Keratinocyte (primary cell): Measurements from ENCODE around the gene PADI4. TPM values are rescaled to one million over a fixed set of nuclear protein-coding genes. Genes with fewer than 3 reads are reported as not detected.

Experiments
- DNase-seq: peaks from one replicate; pipeline ENCODE4 v3.0.0-alpha.2; 2011; ENCODE audit warnings: low read depth, missing footprints, low spot score
- FAIRE-seq: peaks from 2 replicates; lab custom pipeline; 2011; peaks lifted over from hg19 to GRCh38; lab: Jason Lieb, UNC
- H2AFZ ChIP-seq: 2 replicates; pipeline ENCODE4 v1.6.0; 2012; ENCODE audit warnings: low read length, control low read depth, inconsistent platforms; ENCODE audit not compliant: control insufficient read depth
- H3K27ac ChIP-seq: 2 replicates; pipeline ENCODE4 v1.5.1; 2011; ENCODE audit warnings: low read length; ENCODE audit not compliant: control insufficient read depth, insufficient read depth
- H3K27me3 ChIP-seq: 3 replicates; pipeline ENCODE4 v1.6.0; 2011; ENCODE audit warnings: low read length; ENCODE audit not compliant: control insufficient read depth, insufficient read depth; ENCODE audit errors: extremely low read depth
- H3K36me3 ChIP-seq, 2 experiments: 2 replicates in 1 of 2; 3 replicates in 1 of 2; pipeline ENCODE4 v1.5.1; 2011; ENCODE audit warnings: low read length in 2 of 2, mild to moderate bottlenecking in 1 of 2; ENCODE audit not compliant: control insufficient read depth in 2 of 2, insufficient read depth in 2 of 2; ENCODE audit errors: extremely low read depth in 1 of 2
- H3K4me1 ChIP-seq: 3 replicates; pipeline ENCODE4 v1.5.1; 2011; ENCODE audit warnings: low read length; ENCODE audit not compliant: control insufficient read depth, insufficient read depth; ENCODE audit errors: extremely low read depth
- H3K4me2 ChIP-seq: 3 replicates; pipeline ENCODE4 v1.6.0; 2011; ENCODE audit warnings: low read depth, low read length; ENCODE audit not compliant: control insufficient read depth, insufficient read depth; ENCODE audit errors: extremely low read depth
- H3K4me3 ChIP-seq, 3 experiments: fragments of 200-600 bp in 1 of 3; sonication (generic) in 1 of 3; 2 replicates in 2 of 3; 3 replicates in 1 of 3; pipeline ENCODE4 v1.5.1; 2011 to 2016; ENCODE audit warnings: low read length in 3 of 3, mild to moderate bottlenecking in 3 of 3, control low read depth in 2 of 3, inconsistent platforms in 1 of 3, low read depth in 1 of 3, mixed read lengths in 1 of 3, mixed run types in 1 of 3, moderate library complexity in 1 of 3; ENCODE audit not compliant: control insufficient read depth in 2 of 3, insufficient read depth in 2 of 3; ENCODE audit errors: extremely low read depth in 1 of 3
- H3K79me2 ChIP-seq: 2 replicates; pipeline ENCODE4 v1.6.0; 2012; ENCODE audit warnings: low read length; ENCODE audit not compliant: control insufficient read depth, insufficient read depth
- H3K9ac ChIP-seq: 3 replicates; pipeline ENCODE4 v1.6.0; 2011; ENCODE audit warnings: low read length; ENCODE audit not compliant: control insufficient read depth, insufficient read depth; ENCODE audit errors: extremely low read depth
- H3K9me1 ChIP-seq: 3 replicates; pipeline ENCODE4 v1.6.0; 2011; ENCODE audit warnings: low read length; ENCODE audit not compliant: control insufficient read depth, insufficient read depth; ENCODE audit errors: extremely low read depth
- H3K9me3 ChIP-seq: 2 replicates; pipeline ENCODE4 v1.5.1; 2012; ENCODE audit warnings: low read depth, low read length; ENCODE audit not compliant: control insufficient read depth
- H4K20me1 ChIP-seq: 3 replicates; pipeline ENCODE4 v1.6.0; 2011; ENCODE audit warnings: low read length; ENCODE audit not compliant: control insufficient read depth, insufficient read depth; ENCODE audit errors: extremely low read depth
- CTCF ChIP-seq, 3 experiments: IDR thresholded peaks in 1 of 3; conservative IDR thresholded peaks in 1 of 3; optimal IDR thresholded peaks in 1 of 3; 2 replicates in 2 of 3; 3 replicates in 1 of 3; pipeline versions ENCODE3 to v1.5.1; 2011; ENCODE audit warnings: low read length in 3 of 3, mild to moderate bottlenecking in 3 of 3, moderate library complexity in 2 of 3, control low read depth in 1 of 3, inconsistent platforms in 1 of 3; ENCODE audit not compliant: insufficient read depth in 2 of 3; ENCODE audit errors: extremely low read depth in 1 of 3
- EZH2 ChIP-seq: IDR thresholded peaks from one replicate; pipeline ENCODE4 v1.6.1; 2012; ENCODE audit warnings: inconsistent platforms, mild to moderate bottlenecking, low read length, moderate library complexity
- dilution Hi-C: fragments of 300-500 bp; cut with MboI; formaldehyde crosslinking; loops from one replicate; pipeline ENCODE4 v1.7.0; 2020; ENCODE audit warnings: low sequenced_read_pairs; ENCODE audit not compliant: extremely low pct_ligation_motif_present
- polyA plus RNA-seq, 5 experiments: library from polyadenylated mRNA; depleted of rRNA in 3 of 5; stranded (reverse) in 3 of 5; stranded (forward) in 1 of 5; unstranded in 1 of 5; fragments of >200 nt; gene quantifications; 1 replicate in 1 of 5; 2 replicates in 3 of 5; 3 replicates in 1 of 5; pipeline versions ENCODE4 v1.2.1 to v1.2.3, GENCODE V29; 2011 to 2012; ENCODE audit warnings: missing spikeins in 2 of 5, low read depth in 1 of 5, low replicate concordance in 1 of 5

Gene PADI4
- polyA plus RNA-seq, 1 donor (not counting 4 experiments of a cell fraction or from before 2014, with no cell fraction given), result 0.03 TPM

GRCh38 chr1:17375651-17376050, 67.7 kb downstream of the PADI4 start:
- H3K9me3 ChIP-seq, result no peaks in the 10 kb centered on the region
- H3K27ac ChIP-seq, result no peak overlapping the region
- no peaks in the 10 kb centered on the region for H4K20me1 ChIP-seq
- H3K36me3 ChIP-seq, result no peaks in the 10 kb centered on the region
- TF ChIP-seq CTCF (optimal IDR thresholded peaks at IDR 0.05 in 1 of 3, IDR thresholded peaks at IDR 0.05 in 1 of 3, conservative IDR thresholded peaks at IDR 0.05 in 1 of 3; ENCODE audit: extremely low read depth in 1 of 3, insufficient read depth in 2 of 3, low read length in 3 of 3), result no peak
- H3K79me2 ChIP-seq, result no peaks in the 10 kb centered on the region
- H3K9me1 ChIP-seq, result no peaks in the 10 kb centered on the region
- dilution Hi-C loops, result no loop called here
- no peaks in the 10 kb centered on the region for H3K27me3 ChIP-seq
- H3K4me3 ChIP-seq, result no peak overlapping the region
- no peak overlapping the region for H3K4me2 ChIP-seq
- no peak overlapping the region for H2AFZ ChIP-seq
- H3K4me1 ChIP-seq, result peaks cover 6% of the 10 kb centered on the region
- DNase-seq, result no peak
- FAIRE-seq, result no peak
- H3K9ac ChIP-seq, result no peak overlapping the region

GRCh38 chr1:17377325-17377953, 69.4 kb downstream of the PADI4 start:
- Histone ChIP-seq H2AFZ (peak overlapping the region; percentile 15), H3K9me3 (no peaks in the 10 kb centered on the region), H3K27me3 (no peaks in the 10 kb centered on the region), H3K27ac (no peak overlapping the region), H3K4me3 (no peak overlapping the region), H3K4me2 (peak overlapping the region; percentile 9), H3K9me1 (no peaks in the 10 kb centered on the region), H3K36me3 (no peaks in the 10 kb centered on the region), H4K20me1 (no peaks in the 10 kb centered on the region), H3K9ac (no peak overlapping the region), H3K79me2 (no peaks in the 10 kb centered on the region), H3K4me1 (no peaks in the 10 kb centered on the region)
- dilution Hi-C loops, result no loop called here
- DNase-seq (no peak), FAIRE-seq (peak; percentile 66)
- TF ChIP-seq CTCF (optimal IDR thresholded peaks at IDR 0.05 in 1 of 3, IDR thresholded peaks at IDR 0.05 in 1 of 3, conservative IDR thresholded peaks at IDR 0.05 in 1 of 3; ENCODE audit: extremely low read depth in 1 of 3, insufficient read depth in 2 of 3, low read length in 3 of 3), result no peak
- no peak for TF ChIP-seq EZH2
